ENCODE data around the gene HGF.

HGF gene

GRCh38 chr7:81777697-81778096 lies 7.8 kb upstream of the HGF start:
- FAIRE-seq = no peak
- no peak for DNase-seq (ENCODE audit: extremely low spot score, insufficient read length, low read depth)

DNA sequence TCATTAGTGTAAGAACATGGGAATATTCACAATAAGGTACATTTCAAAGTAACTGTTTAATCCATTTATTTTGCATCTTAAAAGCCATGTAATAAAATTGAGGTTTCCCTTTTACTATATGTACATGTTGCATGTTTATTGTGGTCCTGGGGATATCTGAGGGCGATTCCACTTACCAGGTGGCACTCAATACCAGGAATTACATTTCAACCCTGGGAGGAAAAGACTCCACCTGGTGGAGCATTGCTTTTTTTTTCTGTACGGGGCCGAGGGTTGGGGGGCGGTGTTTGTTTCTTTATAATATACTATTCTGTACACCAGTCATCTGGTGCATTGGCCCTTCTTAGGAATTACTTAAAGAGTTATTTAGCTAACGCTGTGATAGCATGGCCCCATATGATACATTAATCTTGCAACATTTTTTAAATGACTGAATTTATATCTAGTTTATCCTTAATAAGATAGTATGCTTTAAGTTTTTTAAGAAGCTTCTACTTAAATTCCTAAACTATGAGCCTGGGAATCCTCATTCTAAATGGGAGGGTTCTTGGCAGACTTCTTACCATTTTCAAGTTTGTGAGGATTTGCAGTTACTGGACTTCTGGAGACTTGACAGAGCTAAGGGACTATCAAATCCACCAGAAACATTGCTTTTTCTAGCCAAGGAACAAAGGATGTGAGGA lies 7.2 kb upstream of the HGF start:
- FAIRE-seq (no peak), DNase-seq (ENCODE audit: extremely low spot score, insufficient read length, low read depth) (no peak)

DNA sequence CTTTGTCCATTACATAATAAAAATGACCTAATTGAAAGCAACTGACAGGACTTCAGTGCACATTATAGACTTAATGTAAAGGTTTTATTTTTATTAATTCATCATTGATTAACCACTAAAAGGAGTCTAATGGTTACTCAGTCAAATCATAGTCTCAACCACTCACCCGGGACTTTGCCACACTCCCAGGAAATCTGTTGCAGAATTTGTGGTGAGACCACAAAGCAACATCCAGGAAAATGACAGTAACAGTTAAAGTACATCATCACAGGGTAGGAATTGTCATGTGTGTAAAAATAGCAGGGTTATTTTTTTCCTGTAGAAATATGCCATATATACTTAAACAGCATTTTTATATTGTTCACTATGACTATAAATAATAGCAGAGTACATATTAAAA lies 6.3 kb upstream of the HGF start:
- DNase-seq (ENCODE audit: extremely low spot score, insufficient read length, low read depth) (no peak), FAIRE-seq (no peak)

- DNase-seq (ENCODE audit: extremely low spot score, insufficient read length, low read depth) = no peak
- no peak for FAIRE-seq
Observed at GRCh38 chr7:81775560-81775959, 5.7 kb upstream of the HGF start.

DNA sequence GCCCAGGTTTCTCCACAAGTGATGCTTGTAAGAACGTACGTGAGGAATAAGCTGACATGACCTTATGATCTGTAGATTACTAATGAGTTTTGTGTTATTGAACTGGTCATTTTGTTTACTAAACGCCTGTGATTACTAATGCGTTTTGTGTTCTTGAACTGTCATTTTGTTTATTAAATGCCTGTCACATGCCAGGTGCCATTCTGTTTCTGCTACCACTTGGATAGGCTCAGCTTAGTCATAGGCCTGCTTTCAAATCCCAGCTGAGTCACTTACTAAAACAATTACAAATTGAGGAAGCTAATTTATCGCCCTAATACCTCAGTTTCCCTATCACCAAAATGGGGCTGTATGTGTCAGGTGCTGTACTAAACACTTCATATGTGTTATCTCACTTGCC lies 4.7 kb upstream of the HGF start:
- DNase-seq (ENCODE audit: extremely low spot score, insufficient read length, low read depth) (no peak), FAIRE-seq (no peak)

GRCh38 chr7:81770728-81771223 lies 929 bp upstream of the HGF start:
- no peak for FAIRE-seq
- no peak for DNase-seq (ENCODE audit: extremely low spot score, insufficient read length, low read depth)

GRCh38 chr7:81768951-81769778 lies 682 bp downstream of the HGF start:
- no peak for FAIRE-seq

GRCh38 chr7:81767926-81768325 lies 1.9 kb downstream of the HGF start:
- no peak for DNase-seq (ENCODE audit: extremely low spot score, insufficient read length, low read depth)
- FAIRE-seq = no peak

More at GRCh38 chr7:81768951-81769778, 682 bp downstream of the HGF start:
- DNase-seq (ENCODE audit: extremely low spot score, insufficient read length, low read depth) = no peak

DNA sequence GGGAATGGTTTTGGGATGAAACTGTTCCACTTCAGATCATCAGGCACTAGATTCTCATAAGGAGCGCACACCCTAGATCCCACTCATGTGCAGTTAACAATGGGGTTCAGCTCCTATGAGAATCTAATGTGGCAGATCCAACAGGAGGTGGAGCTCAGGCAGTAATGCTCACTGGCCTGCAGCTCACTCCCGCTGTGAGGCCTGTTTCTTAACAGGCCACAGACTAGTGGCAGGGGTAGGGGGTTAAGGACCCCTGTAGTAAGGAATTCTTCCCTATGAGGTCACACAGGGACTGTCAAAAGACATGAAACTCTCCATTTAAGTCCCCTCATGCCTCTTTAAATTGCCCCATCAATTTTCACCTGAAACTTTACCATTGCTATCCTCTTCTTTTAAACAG lies 8.0 kb downstream of the HGF start:
- FAIRE-seq = no peak
- no peak for DNase-seq (ENCODE audit: extremely low spot score, insufficient read length, low read depth)

DNA sequence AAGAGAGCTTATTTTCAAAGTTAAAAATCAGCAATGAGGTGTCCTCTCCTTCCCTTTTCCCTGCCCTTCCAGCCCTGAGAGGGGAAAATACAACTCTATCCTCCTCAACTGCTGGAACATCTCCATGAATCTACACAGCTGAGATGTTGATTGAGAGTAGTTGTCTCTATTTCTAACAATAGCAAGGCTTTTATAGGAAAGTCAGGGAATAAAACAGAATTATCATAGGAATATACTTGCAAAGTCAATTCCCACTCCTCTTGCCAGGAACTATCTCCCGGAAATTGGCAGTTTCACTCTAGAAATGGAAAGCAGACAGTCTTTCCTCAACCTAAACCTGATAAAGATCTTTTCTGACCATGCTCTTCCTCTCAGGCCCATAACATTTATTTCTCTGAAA lies 8.8 kb downstream of the HGF start:
- FAIRE-seq (no peak), DNase-seq (ENCODE audit: extremely low spot score, insufficient read length, low read depth) (no peak)

- FAIRE-seq (no peak), DNase-seq (ENCODE audit: extremely low spot score, insufficient read length, low read depth) (no peak)
Observed at GRCh38 chr7:81754918-81755696, 14.7 kb downstream of the HGF start.

GRCh38 chr7:81753392-81753791 lies 16.5 kb downstream of the HGF start:
- FAIRE-seq = no peak
- no peak for DNase-seq (ENCODE audit: extremely low spot score, insufficient read length, low read depth)

- FAIRE-seq (no peak), DNase-seq (ENCODE audit: extremely low spot score, insufficient read length, low read depth) (no peak)
Observed at GRCh38 chr7:81752318-81752714, 17.5 kb downstream of the HGF start.

- no peak for DNase-seq (ENCODE audit: extremely low spot score, insufficient read length, low read depth)
- FAIRE-seq = no peak
Observed at GRCh38 chr7:81751619-81752317, 18.1 kb downstream of the HGF start.

DNA sequence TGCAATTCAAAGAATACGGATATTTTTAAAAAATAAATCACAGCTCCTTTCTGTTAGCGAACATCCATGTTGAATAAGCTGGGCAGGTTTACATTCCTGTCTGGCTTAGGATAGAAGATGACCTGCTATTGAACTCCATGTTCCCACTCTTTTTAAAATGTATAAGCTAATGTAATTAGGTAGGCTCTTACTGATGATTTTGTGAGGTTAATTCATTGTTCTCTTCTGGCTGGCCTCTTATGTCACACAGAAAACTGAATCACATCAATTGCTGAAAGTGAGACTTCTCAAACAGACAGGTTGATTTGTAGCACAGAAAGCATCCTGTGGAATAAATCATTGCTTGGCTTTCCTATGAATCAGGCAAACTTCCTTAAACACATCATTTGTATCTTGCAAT lies 24.2 kb downstream of the HGF start:
- DNase-seq (ENCODE audit: extremely low spot score, insufficient read length, low read depth) = no peak
- FAIRE-seq = no peak

- DNase-seq (ENCODE audit: extremely low spot score, insufficient read length, low read depth) = no peak
- FAIRE-seq = no peak
Observed at GRCh38 chr7:81744389-81744788, 25.5 kb downstream of the HGF start.

GRCh38 chr7:81743665-81744064 lies 26.2 kb downstream of the HGF start:
- no peak for FAIRE-seq
- DNase-seq (ENCODE audit: extremely low spot score, insufficient read length, low read depth) = no peak

GRCh38 chr7:81743201-81743600 lies 26.6 kb downstream of the HGF start:
- FAIRE-seq = no peak
- no peak for DNase-seq (ENCODE audit: extremely low spot score, insufficient read length, low read depth)

DNA sequence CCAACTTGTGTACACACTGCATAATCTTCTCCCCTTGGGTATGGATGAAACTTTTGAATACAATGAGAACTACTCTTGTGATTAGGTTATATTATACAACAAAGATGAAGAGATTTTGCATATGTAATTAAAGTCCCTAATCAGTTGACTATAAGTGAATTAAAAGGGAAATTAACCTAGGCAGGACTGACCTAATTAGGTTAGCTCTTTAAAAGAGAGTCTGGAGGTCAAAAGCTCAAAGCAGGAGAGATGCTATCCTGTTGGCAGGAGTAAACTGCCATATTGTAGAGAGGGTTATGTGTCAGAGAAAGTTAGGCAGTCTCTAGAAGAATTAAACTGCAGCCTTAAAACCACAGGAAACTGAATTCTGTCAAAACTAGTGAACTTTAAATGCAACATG lies 29.4 kb downstream of the HGF start:
- no peak for FAIRE-seq
- DNase-seq (ENCODE audit: extremely low spot score, insufficient read length, low read depth) = no peak

GRCh38 chr7:81736091-81736490 lies 33.8 kb downstream of the HGF start:
- no peak for FAIRE-seq

More at GRCh38 chr7:81736091-81736490, 33.8 kb downstream of the HGF start:
- no peak for DNase-seq (ENCODE audit: extremely low spot score, insufficient read length, low read depth)

Measured in GM18507 (cell line).